Measurements from ENCODE around the gene CHD3.
A peak's percentile ranks its signal among the peaks of the same experiment; 100 is the strongest.

DNA sequence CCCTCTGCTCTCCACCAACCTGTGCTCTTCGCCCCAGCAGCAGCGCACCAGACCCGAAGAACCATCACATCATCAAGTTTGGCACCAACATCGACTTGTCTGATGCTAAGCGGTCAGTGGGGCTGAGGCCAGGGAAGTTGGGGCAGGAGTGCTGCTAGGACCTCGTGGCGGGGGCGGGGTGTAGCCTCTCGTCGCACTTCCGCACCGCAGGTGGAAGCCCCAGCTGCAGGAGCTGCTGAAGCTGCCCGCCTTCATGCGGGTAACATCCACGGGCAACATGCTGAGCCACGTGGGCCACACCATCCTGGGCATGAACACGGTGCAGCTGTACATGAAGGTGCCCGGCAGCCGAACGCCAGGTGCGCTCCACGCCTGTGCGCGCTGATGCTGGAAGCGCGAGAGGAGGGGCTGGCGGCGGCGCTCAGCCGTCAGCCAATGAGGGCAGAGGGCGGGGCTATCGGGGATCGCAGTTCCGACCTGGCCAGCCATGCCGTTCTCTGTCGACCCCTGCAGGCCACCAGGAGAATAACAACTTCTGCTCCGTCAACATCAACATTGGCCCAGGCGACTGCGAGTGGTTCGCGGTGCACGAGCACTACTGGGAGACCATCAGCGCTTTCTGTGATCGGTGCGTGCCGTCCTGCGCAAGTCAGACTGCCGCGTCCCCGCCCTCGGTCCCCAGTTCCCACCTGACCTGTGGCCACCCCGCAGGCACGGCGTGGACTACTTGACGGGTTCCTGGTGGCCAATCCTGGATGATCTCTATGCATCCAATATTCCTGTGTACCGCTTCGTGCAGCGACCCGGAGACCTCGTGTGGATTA is 36.9 kb upstream of the CHD3 start:
- TF ChIP-seq CTCF (IDR thresholded peaks at IDR 0.05) (peak in 3 of 4 experiments; percentile 99), EP300 (IDR thresholded peaks at IDR 0.05) (no peak), POLR2AphosphoS5 (IDR thresholded peaks at IDR 0.05) (peak; percentile 66)
